ENCODE results near the gene VAPA. TPM values are rescaled to one million over a fixed set of nuclear protein-coding genes. Genes with fewer than 3 reads are reported as not detected.

Gene VAPA
- polyA plus RNA-seq, 5 donors, result 177 to 231 (median 213) TPM

DNA sequence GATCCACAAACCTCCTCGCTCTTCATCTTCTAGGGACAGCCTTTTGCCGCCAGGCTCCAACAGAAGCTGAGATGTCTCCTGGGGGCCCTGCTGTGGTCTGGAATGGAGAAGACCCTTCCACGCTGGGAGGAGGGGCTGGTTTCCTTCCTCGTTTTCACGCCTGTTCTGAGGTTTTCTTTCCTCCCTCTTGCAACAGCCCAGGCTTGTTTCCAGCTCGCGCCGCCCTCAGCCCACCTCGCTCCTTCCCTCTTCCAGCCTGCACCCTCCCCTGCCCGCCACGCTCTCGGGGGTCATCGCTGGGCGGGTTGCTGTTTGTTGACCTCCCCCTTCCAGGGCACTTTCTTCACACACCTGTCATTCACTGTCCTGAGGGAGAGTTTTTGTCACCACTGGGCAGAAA, 55.4 kb downstream of the VAPA start:
- no peak for DNase-seq

DNA sequence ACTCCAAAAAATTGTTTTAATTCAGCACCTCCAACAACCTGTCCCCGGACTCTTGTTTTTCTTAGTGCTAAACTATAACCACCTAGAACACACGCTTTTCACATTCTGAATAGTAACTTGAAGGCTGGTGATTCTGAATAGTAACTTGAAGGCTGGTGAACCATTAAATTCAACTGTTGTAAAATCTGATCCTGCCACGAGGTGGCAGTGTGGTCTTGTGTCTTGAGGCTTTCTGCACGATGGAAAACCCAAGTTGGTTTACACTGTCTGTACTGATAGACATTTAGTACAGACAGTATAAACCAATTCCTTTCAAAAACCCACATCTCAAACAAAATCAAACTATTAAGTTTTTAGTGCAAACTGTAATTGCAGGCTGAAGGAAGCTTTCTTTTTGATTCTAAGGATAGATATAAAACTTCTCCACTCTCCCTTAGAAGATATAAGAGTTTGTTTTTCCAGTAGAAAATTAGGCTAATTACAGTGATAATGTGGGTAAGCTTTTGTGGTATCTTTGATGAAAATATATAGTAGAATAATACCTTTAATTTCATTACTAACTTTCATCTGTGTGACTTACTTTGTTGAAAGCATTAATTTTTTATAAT, 57.6 kb downstream of the VAPA start:
- DNase-seq, result peak; percentile 78 to 86

- DNase-seq, result no peak
Measured at GRCh38 chr18:9973470-9973869, 59.7 kb downstream of the VAPA start.

- no peak for DNase-seq
Measured at GRCh38 chr18:9974279-9974915, 60.6 kb downstream of the VAPA start.

- DNase-seq, result no peak
Measured at GRCh38 chr18:9975658-9976057, 61.8 kb downstream of the VAPA start.

- DNase-seq, result no peak
Measured at GRCh38 chr18:9982711-9983110, 68.9 kb downstream of the VAPA start.

DNA sequence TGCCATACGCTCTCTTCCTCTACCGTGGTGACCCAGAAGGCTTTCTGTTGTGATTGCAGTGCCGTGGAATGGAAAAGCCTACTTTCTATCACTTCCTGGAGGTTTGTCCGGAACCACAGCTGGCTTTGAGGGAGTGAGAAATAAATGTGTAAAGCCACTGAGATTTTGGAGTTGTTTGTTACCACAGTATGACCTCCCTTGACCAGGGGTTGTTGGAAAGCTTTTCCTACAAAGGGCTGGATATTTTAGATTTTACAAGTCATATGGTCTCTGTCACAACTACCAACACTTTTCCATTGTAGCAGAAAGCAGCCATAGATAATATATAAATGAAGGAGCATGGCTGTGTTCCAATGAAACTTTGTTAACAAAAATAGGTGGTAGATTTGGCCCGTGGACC, 70.3 kb downstream of the VAPA start:
- DNase-seq, result peak; percentile 71 to 72

DNA sequence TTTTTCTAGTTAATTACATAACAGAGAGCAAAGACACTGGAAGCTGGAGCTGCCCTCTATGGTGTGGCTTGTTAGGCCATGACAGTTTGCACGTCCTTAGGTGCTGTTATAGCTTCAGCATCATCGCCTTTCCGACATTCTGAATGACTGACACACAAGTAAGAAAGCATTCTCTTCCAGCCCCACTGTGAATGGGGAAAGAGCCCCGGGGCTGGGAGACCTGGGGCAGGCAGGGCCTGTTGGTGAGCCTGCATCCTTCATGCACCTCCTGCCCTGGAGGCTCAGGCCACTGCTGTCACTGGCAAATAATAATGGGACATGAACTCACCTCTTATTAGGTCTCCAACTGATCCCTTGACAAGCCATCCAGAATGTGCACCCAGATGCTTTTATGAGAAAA, 71.8 kb downstream of the VAPA start:
- no peak for DNase-seq

- DNase-seq, result no peak
Measured at GRCh38 chr18:9986156-9986930, 72.5 kb downstream of the VAPA start.

DNA sequence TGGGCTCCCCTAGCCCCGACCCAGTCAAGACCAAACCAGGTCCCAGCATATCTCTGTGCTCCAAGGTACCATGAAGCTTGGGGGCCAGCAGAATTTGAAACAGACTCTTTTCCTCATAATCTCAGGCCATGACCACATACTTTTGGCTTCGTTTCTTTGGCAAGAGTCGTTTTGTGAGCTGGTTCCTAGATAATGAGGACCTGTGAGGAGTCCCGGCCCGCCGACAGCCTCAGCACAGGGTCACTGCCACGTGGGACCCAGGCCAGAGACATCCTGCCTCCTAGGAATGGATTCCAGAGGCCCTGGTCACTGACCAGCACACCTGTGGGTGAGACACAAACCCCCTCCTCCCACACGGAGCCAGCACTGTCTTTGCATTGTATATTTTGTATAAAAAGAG, 73.5 kb downstream of the VAPA start:
- DNase-seq, result no peak

GRCh38 chr18:9987931-9988330, 74.1 kb downstream of the VAPA start:
- no peak for DNase-seq

DNA sequence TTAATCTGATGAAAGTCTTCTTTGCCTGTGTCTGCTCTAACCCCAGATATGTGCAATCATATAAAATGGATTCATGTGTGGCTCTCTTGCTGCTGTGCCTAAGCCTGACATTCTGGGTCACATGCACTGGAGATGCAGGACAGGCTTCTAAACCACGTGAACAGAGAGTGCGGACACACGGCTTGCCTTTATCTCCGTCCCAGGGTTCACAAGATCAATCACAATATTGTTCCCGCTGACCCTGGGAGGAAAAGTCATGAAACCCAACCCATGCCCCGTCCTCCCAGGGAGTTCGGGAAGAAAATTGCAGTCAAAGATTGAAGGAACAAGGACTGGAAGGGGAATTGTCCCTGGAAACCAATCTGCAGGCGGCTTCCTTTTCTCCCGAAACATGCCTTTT, 74.8 kb downstream of the VAPA start:
- DNase-seq, result no peak

DNA sequence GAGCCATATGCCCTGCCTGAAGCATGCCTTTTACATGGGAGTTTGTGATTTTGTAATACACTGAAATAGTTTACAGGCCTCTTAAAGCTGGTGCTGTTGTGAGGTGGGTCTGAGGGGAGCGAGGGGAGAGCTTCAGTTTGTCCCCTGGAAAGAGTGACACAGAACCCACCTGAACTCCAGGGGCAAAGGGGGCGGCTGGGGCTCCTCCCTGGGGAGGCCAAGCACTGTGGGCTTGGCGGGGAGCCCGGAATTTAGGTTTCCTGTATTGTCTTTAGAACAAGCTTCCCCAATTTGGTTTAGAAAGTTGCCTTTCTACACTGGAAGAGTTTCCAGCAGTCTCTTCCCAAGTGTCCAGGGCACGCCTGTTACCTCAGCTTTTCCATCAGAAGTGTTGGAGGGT, 75.7 kb downstream of the VAPA start:
- DNase-seq, result no peak

- DNase-seq, result no peak
Measured at GRCh38 chr18:9991011-9992000, 77.5 kb downstream of the VAPA start.

GRCh38 chr18:9992300-9992972, 78.6 kb downstream of the VAPA start:
- DNase-seq, result peak; percentile 78 to 80

GRCh38 chr18:9992973-9993520, 79.2 kb downstream of the VAPA start:
- no peak for DNase-seq

DNA sequence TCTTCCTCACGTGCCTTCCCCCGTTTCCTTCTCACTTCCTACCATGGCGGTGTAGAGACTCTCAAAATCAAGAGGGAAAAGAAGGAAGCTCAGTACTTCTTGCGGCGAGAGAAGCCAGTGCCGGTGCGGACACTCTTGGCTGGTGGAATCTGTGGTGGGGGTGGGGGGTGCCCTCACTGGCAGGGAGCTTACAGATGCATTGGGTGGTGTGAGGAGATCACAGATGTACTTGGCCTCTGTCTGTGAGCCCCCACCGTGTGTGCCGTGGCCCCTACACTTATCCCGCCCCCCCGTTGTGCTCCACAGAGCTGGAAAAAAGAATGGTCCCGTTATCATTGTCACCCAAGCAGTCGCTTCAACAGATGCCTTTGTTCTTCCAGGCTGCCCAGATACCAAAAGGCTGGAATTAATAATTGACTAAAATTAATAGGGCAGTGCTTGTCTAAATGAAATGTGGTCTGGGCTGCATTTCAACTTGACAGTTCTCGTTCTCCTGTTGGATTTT, 79.8 kb downstream of the VAPA start:
- DNase-seq, result no peak

DNA sequence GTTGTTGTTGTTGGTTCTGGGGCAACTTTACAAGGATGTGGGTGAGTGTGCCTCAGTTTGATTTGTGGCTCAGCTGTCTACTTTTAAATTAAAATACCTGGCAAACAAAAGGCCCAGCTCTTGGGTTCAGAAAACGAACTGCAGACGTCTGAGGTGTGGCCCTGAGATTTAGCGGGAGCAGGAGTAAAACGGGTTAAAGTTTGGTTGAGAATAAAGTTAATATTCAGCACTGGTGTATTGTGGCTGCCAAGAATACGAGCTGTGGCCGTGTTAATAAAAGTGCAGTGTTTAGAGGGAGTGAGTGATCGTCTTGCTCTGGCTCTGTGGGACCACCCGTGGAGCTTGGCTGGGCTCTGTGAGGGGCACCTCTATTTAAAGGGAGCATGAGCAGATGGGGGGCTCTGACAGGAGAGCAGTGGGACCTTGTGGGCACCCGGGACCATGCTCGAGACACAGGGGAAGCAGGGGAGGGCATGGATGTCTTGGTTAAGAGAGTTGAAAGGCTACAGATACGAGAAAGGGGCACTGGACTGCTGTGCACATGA, 80.3 kb downstream of the VAPA start:
- DNase-seq, result no peak

GRCh38 chr18:9994701-9995235, 81.0 kb downstream of the VAPA start:
- no peak for DNase-seq

DNA sequence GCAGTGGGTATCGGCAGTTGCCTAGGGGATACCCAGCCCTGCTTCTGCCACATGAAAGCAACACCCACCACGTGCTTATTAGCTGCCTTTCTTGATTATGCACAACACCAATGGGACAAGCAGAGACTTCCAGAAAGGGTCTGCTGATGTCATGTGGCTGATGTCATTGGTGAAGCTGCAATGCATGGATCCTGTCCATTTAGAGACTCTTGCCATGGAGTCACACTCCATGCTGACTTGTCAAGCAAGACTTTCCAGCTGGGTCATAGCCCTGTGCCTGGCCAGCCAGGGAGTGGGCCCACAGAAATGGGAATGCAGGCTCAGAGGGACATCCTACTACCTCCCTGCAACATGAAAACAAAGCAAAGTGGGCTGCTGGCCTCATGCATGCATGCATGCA, 81.8 kb downstream of the VAPA start:
- no peak for DNase-seq
